GM12873 (cell line): Measurements from ENCODE around the gene SEC24D.

ENCODE experiments used
- CTCF ChIP-seq: IDR thresholded peaks from 2 replicates; pipeline ENCODE4 v1.5.1; 2012; ENCODE audit warnings: low read depth, mild to moderate bottlenecking, moderate library complexity, low read length, control low read depth; ENCODE audit not compliant: insufficient read depth; ENCODE audit errors: missing control alignments

The SEC24D gene

GRCh38 chr4:118741301-118741855 is 94.5 kb downstream of the SEC24D start:
- TF ChIP-seq CTCF: no peak

DNA sequence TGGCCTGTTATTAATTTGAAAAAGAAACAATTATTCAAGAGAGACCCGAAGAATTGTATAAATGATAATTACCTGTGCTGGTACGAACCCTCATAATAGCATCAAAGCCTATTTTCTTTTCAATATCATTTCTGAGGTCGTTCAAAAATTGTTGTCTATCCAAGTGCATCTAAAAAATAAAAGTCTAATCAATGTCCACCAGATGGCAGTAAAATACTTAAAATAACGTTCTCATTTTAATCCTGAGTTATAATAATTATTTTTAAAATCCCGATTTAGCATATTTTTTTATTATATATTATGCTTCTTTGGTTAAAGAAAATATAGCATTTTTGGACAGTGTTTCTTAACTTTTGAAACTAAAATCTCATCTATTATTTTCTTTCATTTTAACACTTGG is 95.1 kb downstream of the SEC24D start:
- TF ChIP-seq CTCF: no peak

DNA sequence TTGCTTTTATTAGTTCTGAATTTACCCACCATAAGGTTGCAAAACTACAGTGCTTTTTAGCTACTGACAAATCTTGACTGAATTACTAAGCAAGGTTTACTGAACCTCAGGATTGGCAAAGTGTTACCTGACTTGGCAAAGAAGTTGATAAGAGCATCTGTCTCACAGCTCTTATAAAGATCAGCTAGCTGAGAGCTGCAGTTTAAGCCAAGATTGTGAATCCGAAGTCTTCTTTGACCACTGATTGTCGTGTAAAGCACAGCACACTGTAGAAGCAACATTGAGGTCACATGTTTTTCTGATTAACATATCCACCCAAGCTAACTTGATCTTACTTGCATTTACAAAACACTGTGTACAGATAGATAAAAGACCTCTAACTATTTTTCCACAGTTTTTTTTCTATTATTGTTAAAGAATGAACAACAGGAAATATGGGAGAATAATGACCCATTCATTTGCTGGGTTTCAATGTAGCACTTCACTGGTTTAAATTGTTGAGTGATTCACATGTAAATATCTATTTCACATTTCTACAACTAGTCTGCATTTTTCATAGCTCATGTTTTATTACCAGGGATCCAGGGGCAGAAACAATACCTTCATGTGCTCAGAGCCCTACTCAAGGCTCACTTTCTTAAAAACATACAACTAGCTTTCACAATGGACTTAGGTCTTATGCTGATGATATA is 96.8 kb downstream of the SEC24D start:
- TF ChIP-seq CTCF: no peak

- TF ChIP-seq CTCF: no peak
Measured at GRCh38 chr4:118738090-118738489, 97.8 kb downstream of the SEC24D start.

- TF ChIP-seq CTCF: no peak
Measured at GRCh38 chr4:118736900-118737299, 99.0 kb downstream of the SEC24D start.

GRCh38 chr4:118734491-118735205 is 101.3 kb downstream of the SEC24D start:
- TF ChIP-seq CTCF: no peak

GRCh38 chr4:118732591-118733330 is 103.2 kb downstream of the SEC24D start:
- no peak for TF ChIP-seq CTCF
